ENCODE measurements around the gene IL31RA. TPM values are rescaled to one million over a fixed set of nuclear protein-coding genes. Genes with fewer than 3 reads are reported as not detected.

The IL31RA gene
- total and polyA plus RNA-seq, 10 of the 15 experiments (the other 5 are each of a cell fraction or from before 2014, with no cell fraction given): 0.03 to 0.31 (median 0.11) TPM; not detected in 2

GRCh38 chr5:55913466-55914413, 62.6 kb downstream of the IL31RA start:
- no TSS peak for BruUV-seq (replicated peaks)
- H3K9ac ChIP-seq (ENCODE audit: control insufficient read depth, insufficient read depth, low read length): no peak overlapping the region
- TF ChIP-seq IRF4 (IDR thresholded peaks at IDR 0.05; ENCODE audit: low read depth, low read length): peak; percentile 45; the same call in 1 of the 2 replicates
- no peak for TF ChIP-seq CHD1 (IDR thresholded peaks at IDR 0.05; ENCODE audit: low read depth, low read length)
- TF ChIP-seq BCL11A (IDR thresholded peaks at IDR 0.05; ENCODE audit: low read depth, low read length): peak; percentile 72
- TF ChIP-seq YY1 (IDR thresholded peaks at IDR 0.05; ENCODE audit: low read depth, low read length): no peak
- no peak for TF ChIP-seq CHD4 (IDR thresholded peaks at IDR 0.05)
- TF ChIP-seq SIN3A (IDR thresholded peaks at IDR 0.05; ENCODE audit: low read depth, low read length): no peak
- no peak for TF ChIP-seq CHD2 (IDR thresholded peaks at IDR 0.05; ENCODE audit: borderline replicate concordance, low read depth, low read length)
- TF ChIP-seq ATF7 (IDR thresholded peaks at IDR 0.05; ENCODE audit: low read depth): 0 out of 2 replicates have a peak, but pooled peaks have one; percentile 34
- TF ChIP-seq CBFB (IDR thresholded peaks at IDR 0.05; ENCODE audit: low read depth): no peak
- TF ChIP-seq EP300 (IDR thresholded peaks at IDR 0.05; ENCODE audit: borderline replicate concordance in 1 of 2, control insufficient read depth in 1 of 2, low read depth in 2 of 2, low read length in 2 of 2): peak in 1 of 2 experiments; percentile 63; a peak in 3 of 4 replicates
- peak; percentile 90 for TF ChIP-seq TCF12 (IDR thresholded peaks at IDR 0.05; ENCODE audit: low read depth, low read length)
- 0 out of 2 replicates have a peak, but pooled peaks have one; percentile 38 for TF ChIP-seq HDGF (IDR thresholded peaks at IDR 0.05)
- peak; percentile 91 for TF ChIP-seq MTA2 (IDR thresholded peaks at IDR 0.05; ENCODE audit: low read depth)
- 0 out of 2 replicates have a peak, but pooled peaks have one; percentile 63 for TF ChIP-seq DPF2 (IDR thresholded peaks at IDR 0.05)
- TF ChIP-seq MLLT1 (IDR thresholded peaks at IDR 0.05): peak; percentile 59; the same call in 1 of the 2 replicates
- peak; percentile 21; the same call in 1 of the 2 replicates for TF ChIP-seq ZNF217 (IDR thresholded peaks at IDR 0.05)
- peak; percentile 63; the same call in 1 of the 2 replicates for TF ChIP-seq PKNOX1 (IDR thresholded peaks at IDR 0.05)
- TF ChIP-seq BMI1 (IDR thresholded peaks at IDR 0.05; ENCODE audit: borderline replicate concordance): no peak
- peak; percentile 51 for TF ChIP-seq IKZF1 (conservative IDR thresholded peaks at IDR 0.05)
- TF ChIP-seq STAT3 (IDR thresholded peaks at IDR 0.05; ENCODE audit: low read depth, low read length): no peak
- TF ChIP-seq NR2F1 (conservative IDR thresholded peaks at IDR 0.05): 0 out of 2 replicates have a peak, but pooled peaks have one; percentile 9
- no peaks in the 10 kb centered on the region for H3K79me2 ChIP-seq (ENCODE audit: control insufficient read depth, insufficient read depth, low read length)
- no peaks in the 10 kb centered on the region for H3K9me3 ChIP-seq (replicated peaks; ENCODE audit: control insufficient read depth, insufficient read depth, low read length)
- ChIA-PET CTCF (interaction anchor here (0.5 to 3.4 kb wide), 12 partner anchors 10 to 924 kb away, joined by 3 to 18 read pairs (median 4); no protein-coding TSS in a partner anchor), POLR2A (interaction anchor here (1.0 to 2.2 kb wide), 5 partner anchors 8 to 164 kb away, joined by 3 to 13 read pairs (median 5); no protein-coding TSS in a partner anchor), SMC1A (ENCODE audit: uncharacterized antibody, unreplicated experiment) (interaction anchor here (0.9 to 5.3 kb wide), 10 partner anchors 10 to 287 kb away, joined by 3 to 41 read pairs (median 4); partner anchors contain the start of gene SLC38A9), RAD21 (ENCODE audit: unreplicated experiment) (interaction anchor here (0.6 to 3.0 kb wide), 11 partner anchors 8 to 941 kb away, joined by 3 to 24 read pairs (median 5); no protein-coding TSS in a partner anchor)
- no peak for DNase-seq (ENCODE audit: low read depth, low spot score)
- no peaks in the 10 kb centered on the region for H3K36me3 ChIP-seq (ENCODE audit: control insufficient read depth in 2 of 2, insufficient read depth in 2 of 2, low read length in 1 of 2)
- peak; percentile 95 for ATAC-seq
- H3K4me3 ChIP-seq: no peak overlapping the region
- no peak overlapping the region for H2AFZ ChIP-seq (ENCODE audit: control insufficient read depth, low read depth, low read length)
- intact Hi-C loops (cut with micrococcal nuclease; ENCODE audit: unreplicated experiment): loop anchor here (5.0 kb wide), 1 partner anchor 201 kb away; the partner anchor contains the start of gene SLC38A9
- in situ Hi-C loops (cut with MboI): no loop called here
- no peaks in the 10 kb centered on the region for H4K20me1 ChIP-seq (ENCODE audit: control insufficient read depth, insufficient read depth)
- peak; percentile 79 for FAIRE-seq
- no peak overlapping the region for H3K27ac ChIP-seq (ENCODE audit: control insufficient read depth, insufficient read depth)
- H3K27me3 ChIP-seq (replicated peaks in 1 of 2; ENCODE audit: control insufficient read depth in 2 of 2, insufficient read depth in 2 of 2, low read length in 1 of 2): 0 out of 4 replicates have a peak, but pooled peaks cover 0 to 2% of the 10 kb centered on the region in 2 experiments
- no peaks in the 10 kb centered on the region for H3K4me1 ChIP-seq (ENCODE audit: control insufficient read depth, insufficient read depth, low read length)
- H3K4me2 ChIP-seq (ENCODE audit: control insufficient read depth, insufficient read depth): no peak overlapping the region
- 53% methylated on average over 10 of the region's 10 CpGs for WGBS (ENCODE audit: insufficient coverage, insufficient replicate concordance, low lambda C conversion rate, missing lambda C conversion rate)

Measured in GM12878 (cell line).